NK-92 treated with Interleukin-12 subunit alpha and Interleukin-12 subunit beta, amount 100 ng/mL, for 24 hours (cell line): ENCODE measurements around the gene PRDM11.

ENCODE experiments used
- DNase-seq: peaks from one replicate; lab custom pipeline; 2025; lab: John Stamatoyannopoulos, UW

PRDM11 gene

DNA sequence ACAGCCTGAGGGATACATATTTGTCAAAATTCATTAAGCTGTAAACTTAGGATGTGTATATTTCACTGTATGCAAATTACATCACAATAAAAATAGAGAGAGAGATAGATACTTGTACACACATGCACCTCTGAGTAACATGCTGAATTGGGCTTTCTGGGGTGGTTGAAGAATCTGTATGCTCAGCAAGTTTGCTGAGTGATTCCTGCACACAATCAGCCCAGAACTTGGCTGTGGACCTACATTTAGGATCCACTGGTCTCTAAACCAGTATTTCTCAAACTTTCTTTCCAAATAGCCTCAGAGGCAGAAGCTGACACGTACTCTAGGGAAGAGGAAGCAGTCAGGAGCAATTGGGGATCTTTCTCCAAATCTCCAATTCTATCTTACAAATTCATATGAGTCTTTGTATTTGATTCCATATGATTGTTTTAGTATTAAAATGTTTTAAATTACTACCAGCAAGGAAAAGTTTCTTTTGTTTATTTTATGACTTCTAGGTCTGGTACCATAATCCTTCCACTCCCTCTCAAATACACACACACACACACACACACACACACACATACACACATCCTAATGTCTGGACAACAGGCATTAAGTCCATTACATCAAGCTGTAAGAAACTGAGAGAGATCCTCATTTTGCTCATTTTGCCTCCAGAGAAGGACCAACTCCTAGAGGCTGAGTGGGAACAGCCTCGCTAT lies 119.7 kb downstream of the PRDM11 start:
- no peak for DNase-seq

DNA sequence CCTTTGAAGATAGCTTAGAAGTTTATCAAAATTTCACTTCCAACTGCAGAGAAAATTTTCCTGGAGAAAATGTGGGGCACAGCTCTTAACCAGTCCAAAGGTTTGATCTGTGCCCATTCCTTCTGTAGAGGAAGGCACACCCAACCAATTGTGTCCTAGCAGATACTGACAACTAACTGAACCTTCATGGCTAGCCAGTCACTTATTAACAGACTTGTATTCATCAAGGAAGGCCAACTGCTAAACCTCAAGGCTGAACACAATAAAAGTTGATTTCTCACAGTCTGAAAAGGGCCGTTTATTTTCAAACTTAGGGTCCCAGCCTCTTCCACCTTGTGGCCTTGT lies 120.2 kb downstream of the PRDM11 start:
- DNase-seq: no peak

DNA sequence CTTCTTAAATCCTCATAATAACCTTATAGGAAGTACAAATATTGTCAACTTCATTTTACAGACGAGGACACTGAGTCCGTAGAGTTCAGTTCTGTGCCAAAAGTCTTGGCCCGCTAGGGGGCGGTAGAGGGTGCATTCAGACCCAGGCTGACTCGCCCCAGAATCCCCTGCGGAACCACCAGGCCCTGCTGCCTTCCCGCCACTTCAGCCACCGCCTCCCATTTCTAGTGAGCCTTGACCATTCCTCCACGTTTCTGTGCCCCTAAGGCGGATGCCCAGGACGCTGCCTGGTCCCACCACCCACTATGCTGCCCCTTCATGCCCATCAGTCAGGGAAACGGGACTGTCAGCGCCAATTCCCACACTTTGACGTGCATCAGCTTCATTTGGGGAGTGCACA lies 120.6 kb downstream of the PRDM11 start:
- peak; percentile 8 for DNase-seq

DNA sequence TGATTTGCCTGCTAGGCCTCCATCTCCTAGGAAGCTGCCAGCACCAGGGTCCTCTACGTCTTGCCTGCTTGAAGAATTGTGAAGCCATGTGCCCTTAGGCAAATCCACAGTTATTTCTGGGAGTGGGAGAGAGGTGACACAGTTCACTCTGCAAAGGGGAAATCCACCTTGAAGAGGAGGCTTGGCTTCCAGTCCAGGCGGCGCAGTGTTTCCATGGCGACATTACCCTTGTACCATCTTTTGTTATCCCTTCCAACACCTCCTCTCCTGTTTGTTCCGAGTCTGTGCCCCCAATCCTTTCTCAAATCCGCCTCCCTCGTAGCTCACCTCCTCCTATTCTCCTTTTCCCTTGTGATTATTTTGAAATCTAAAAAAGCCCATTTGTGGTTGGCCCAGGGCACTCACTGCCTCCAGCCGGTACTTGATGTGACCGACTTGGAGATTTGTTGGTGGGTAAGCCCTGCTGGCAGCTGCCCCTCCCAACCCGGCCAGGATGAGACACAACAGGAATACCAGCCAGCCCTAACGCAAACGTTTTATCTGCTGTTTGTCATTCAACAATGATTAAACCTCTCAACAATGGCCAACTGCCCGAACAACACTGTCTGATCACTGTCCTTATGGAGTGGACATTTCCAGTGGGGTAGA lies 121.3 kb downstream of the PRDM11 start:
- no peak for DNase-seq

DNA sequence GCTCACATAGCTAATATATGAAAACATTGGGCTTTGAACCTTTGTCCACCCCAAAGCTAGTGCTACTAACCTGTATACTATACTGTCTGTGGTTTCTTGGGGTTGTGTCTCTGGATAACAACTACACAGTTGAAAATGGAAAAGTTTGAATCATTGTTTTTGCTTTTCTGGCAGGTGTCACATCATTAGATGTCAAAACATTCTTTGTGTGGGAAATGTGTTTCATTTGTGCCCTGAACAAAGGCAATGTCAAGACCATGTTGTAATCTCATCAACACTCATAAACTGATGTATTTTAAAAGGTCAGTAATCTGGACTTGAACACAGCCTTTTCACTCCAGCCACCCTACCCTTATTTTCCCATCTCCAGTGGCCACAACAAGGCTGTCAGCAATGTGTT lies 123.2 kb downstream of the PRDM11 start:
- DNase-seq: no peak

DNA sequence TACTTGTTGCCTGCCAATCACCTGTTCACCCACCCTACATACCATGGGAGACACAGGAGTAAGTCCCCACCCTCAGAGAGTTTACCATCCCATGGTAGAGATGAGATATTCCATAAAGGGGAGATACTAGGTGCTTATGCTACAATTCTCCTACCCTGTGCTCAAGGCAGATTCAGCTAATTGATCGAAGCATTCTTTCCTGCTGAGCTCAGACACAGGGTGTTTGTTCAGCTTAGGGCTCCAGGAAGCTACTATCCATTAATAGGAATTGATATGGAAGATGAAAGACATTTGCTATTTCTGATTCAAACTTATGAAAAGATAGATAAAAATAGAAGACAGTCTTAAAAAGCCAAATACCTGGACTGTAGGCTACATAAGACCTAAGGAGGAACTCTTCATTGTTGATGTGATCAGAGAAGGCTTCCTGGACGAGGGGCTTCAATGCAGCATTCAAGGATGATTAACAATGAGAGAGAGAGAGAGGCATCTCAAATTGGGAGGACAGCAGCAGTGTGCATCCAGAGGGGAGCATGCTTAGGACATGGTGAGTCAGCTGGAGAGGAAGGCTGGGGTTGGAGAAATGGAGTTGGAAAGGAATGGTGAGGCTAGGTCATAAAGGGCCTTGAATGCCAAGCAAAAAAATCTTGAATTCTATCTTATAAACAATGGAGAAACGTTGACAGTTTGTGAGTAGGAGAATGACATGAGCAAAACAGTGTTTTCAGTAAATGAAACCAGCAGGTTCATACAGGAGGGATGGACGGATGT lies 124.7 kb downstream of the PRDM11 start:
- no peak for DNase-seq

DNA sequence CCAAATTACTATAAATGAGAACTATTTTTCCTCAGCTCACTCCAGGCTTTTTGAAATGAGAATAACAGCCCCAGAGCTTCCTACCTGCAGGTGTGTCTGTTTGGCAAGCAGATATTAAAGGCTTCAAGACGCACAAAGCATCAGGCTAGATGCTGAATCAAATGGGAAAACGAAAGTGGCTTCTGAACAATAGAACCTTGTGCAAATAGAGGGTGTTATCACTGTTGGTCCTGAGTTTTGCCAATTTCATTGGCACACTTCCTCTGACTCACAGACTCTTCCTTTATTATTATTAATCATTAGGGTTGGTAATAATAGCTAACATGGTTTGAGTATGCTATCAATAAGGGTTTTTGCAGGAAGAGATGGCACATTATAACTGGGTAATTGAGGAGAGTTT lies 126.3 kb downstream of the PRDM11 start:
- DNase-seq: no peak

DNA sequence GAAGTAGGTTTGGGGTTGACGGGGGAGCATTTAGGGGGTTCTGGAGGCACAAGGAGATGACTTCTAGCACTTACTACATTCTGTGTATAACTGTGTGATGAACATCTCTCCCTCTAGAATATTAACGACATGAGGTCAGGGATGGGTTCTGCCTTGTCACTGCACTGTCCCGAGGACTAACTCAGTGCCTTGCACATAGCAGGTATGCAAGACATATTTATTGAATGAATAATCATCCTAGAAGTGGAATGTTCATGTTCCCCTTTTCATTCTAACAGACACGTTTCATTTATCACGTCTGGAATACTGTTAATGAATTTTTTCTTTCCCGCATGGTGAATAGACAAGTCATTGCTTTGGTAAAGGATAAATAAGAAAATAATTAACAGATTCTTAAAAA lies 127.1 kb downstream of the PRDM11 start:
- no peak for DNase-seq

DNA sequence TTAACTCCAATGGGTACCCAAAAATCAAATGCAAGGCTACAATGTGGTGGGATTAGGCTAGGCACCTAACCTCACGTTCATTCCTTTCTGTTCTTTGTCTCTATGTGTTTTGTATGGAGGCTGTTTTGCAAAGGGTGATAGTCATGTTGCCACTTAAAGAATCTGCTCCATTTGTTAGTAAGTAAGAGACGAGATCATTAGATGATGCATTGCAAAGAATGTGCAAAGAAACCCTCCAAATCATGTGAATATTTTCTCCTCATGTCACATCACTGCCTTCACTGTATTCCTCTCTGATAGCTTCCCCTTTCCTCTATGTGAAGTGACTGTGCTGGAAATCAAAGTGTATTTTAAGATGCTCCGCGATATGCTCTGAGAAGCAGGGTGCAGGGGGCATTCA lies 127.8 kb downstream of the PRDM11 start:
- DNase-seq: no peak

DNA sequence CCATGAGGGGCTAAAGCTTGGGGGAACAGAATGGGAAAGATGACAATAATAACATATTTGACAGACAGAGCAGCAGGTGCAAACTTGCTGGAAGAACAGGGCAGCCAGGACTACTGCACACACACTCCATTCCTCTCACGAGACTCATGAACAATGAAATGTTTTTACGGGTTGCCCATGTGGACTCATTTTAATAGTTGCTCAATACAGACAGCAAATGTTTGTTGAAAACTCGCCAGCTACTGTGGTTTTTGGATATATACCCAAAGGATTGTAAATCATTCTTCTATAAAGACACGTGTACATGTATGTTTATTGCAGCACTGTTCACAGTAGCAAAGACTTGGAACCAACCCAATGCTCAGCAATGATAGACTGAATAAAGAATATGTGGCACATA lies 129.4 kb downstream of the PRDM11 start:
- DNase-seq: no peak

DNA sequence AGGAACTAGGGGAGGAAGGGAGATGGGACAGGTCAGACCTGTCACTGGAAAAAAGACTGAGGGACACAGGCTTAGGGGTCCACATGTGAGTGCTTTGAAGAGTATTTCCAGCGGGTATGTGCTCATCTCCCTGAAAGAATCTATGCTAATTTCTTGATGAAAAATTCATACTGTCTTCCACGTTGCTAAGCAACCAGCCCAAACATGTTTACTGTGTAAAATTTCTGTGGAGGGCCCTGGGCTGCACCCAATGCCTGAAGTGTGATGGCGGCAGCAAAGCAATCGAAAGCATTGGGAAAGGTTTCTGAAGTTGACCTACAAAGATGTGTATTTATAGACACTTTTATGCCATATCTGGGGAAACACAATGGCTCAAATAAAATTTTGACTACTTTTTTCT lies 132.3 kb downstream of the PRDM11 start:
- no peak for DNase-seq

DNA sequence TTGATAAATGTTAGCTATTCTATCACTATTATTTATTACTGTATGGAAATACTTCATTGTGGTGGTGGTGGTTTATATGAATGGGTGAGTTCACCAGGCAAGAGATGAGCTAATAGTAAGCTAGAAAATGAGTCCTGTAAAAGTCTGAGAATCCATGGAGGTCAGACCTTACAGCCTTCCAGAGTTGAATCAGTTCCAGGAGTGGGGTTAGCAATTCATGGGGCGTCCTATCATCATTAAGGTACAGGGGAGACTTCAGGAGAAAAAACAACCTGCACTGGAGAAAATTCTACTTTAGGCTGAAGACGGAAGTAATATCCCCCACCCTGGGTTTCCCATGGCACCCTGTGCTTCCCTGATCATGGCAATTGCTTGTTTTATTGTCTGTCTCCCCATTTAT lies 133.2 kb downstream of the PRDM11 start:
- no peak for DNase-seq

DNA sequence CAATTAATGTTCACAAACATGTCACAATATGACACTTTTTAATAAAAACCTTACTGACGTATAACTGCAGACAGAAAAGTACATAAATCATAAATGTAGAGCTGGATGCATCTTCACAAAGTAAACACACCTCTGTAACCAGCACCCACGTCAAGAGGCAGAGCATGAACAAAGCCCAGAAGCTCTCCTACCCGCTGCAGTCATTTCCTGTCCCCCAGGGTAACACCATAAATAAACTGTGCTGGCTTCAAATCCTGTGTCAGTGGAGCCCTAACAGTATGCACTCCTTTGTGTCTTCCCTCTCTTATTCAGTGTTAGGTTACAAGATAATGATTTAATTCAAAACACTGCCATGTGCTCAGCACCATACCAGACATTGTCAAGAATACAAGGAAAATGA lies 134.0 kb downstream of the PRDM11 start:
- DNase-seq: no peak

DNA sequence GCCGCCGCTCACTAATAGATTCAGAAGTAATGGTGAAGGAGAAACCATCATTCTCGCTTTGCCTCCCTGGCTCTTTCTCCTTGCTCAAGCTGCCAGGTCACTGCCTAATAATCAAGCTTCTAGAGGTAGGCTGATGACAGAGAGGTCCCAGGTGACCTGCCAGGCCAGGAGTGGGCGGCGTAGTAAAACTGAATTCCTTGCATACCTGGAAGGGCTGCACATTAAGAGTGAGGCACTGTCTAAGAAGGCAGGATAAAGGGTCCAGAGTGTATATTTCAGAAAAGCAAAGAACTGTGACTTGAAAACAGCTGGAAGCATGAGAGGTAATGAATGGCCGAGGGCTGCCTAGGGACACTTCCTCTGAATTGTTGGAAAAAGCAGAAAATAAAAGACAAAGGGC lies 135.6 kb downstream of the PRDM11 start:
- DNase-seq: no peak
